Spleen (tissue), 7 donors: ENCODE data around the gene FLT4.

Source experiments
- POLR2A ChIP-seq, 3 donors: fragments of 450-650 bp; IDR thresholded peaks; one replicate each; pipeline ENCODE4 v1.5.1; 2017; ENCODE audit warnings: antibody characterized with exemption in 3 of 3, mild to moderate bottlenecking in 1 of 3
- POLR2AphosphoS5 ChIP-seq, 3 donors: sonication (generic); formaldehyde crosslinking; IDR thresholded peaks; one replicate each; pipeline ENCODE4 v1.5.1; 2017; ENCODE audit warnings: antibody characterized with exemption in 3 of 3
- TF ChIP-seq, protein P1 (sequence below), 11 experiments: fragments of 200-600 bp in 7 of 11; fragments of 450-650 bp in 4 of 11; sonication (generic) in 4 of 11; IDR thresholded peaks in 8 of 11; conservative IDR thresholded peaks in 3 of 11; 1 replicate in 7 of 11; 2 replicates in 4 of 11; pipeline versions ENCODE4 v1.4.0 to v1.8.0; 2016 to 2021; ENCODE audit warnings: antibody characterized with exemption in 11 of 11, inconsistent platforms in 4 of 11, mild to moderate bottlenecking in 1 of 11
- donor health status: DM: no; HTN: no; CAD: no; lungs with moderate emphysema.
- donor health status: DM: no; HTN: no; CAD: no.
- donor health status: DM: no; HTN: no; CAD: no.

DNA sequence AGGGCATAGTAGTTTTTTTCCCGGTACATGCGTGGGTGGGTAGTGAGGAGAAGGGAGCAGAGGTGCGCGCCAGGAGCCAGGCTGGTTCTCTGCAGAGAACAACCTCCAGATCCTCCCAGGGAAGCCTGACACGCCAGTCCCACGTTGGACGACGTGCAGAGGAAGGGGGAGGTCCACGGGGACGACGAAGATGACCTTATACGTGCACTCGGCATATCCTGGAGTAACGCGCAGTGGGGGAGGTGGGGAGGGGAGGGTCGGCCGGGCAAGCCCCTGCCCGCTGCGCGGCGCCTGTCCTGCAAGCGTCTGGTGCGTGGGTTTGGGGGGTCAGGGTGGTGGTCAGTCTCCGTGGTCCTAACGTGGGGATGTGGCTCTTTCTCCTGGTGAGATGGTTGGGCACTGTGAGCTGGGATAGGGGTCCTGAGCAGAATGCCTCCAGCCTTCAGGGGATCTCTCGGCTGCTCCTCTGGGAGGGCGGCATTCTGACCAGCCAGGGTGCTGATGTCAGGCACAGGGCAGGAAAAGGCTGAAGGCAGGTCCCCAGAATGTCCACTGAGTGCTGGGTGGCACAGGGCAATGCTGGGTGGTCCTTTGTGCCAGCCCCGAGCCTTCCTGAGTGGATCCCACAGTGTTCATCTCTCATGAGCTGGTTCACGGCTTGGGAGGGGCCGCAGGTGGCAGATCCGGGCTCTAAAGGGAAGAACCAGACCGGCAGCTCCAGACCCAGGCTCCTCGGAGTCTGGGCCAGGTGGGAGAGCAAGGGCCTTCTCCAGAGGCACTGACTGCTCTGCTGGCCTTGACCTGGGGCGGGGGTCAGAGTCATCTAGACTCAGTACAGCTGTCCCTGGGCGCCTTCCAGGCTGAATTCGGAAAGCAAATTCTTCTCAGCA lies 47.6 kb downstream of the FLT4 start:
- TF ChIP-seq, protein P1, sequence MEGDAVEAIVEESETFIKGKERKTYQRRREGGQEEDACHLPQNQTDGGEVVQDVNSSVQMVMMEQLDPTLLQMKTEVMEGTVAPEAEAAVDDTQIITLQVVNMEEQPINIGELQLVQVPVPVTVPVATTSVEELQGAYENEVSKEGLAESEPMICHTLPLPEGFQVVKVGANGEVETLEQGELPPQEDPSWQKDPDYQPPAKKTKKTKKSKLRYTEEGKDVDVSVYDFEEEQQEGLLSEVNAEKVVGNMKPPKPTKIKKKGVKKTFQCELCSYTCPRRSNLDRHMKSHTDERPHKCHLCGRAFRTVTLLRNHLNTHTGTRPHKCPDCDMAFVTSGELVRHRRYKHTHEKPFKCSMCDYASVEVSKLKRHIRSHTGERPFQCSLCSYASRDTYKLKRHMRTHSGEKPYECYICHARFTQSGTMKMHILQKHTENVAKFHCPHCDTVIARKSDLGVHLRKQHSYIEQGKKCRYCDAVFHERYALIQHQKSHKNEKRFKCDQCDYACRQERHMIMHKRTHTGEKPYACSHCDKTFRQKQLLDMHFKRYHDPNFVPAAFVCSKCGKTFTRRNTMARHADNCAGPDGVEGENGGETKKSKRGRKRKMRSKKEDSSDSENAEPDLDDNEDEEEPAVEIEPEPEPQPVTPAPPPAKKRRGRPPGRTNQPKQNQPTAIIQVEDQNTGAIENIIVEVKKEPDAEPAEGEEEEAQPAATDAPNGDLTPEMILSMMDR (IDR thresholded peaks at IDR 0.05 in 8 of 11, conservative IDR thresholded peaks at IDR 0.05 in 3 of 11): no peak
- TF ChIP-seq POLR2A (IDR thresholded peaks at IDR 0.05) (no peak), POLR2AphosphoS5 (IDR thresholded peaks at IDR 0.05) (no peak)
